ENCODE measurements around the gene MRO.

DNA sequence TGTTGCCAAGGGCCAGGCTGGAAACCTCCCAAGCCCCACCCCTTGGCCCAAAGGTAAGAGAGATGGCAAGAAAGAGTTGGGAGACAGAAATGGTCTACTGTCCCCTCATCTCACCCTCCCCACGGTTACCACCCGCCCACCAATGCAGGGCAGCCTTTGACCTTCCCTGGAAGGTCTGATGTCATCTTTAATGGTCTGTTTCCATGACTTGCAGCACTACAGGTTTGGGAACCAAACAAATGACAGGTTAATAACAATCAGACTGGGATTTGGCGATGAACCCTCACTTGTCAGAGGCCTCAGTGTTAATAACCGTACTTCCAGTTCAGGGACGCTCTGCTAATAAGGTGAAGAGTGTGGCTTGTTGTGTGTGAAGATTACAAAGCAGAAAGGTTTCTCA, 70.4 kb downstream of the MRO start:
- TF ChIP-seq, protein P1, sequence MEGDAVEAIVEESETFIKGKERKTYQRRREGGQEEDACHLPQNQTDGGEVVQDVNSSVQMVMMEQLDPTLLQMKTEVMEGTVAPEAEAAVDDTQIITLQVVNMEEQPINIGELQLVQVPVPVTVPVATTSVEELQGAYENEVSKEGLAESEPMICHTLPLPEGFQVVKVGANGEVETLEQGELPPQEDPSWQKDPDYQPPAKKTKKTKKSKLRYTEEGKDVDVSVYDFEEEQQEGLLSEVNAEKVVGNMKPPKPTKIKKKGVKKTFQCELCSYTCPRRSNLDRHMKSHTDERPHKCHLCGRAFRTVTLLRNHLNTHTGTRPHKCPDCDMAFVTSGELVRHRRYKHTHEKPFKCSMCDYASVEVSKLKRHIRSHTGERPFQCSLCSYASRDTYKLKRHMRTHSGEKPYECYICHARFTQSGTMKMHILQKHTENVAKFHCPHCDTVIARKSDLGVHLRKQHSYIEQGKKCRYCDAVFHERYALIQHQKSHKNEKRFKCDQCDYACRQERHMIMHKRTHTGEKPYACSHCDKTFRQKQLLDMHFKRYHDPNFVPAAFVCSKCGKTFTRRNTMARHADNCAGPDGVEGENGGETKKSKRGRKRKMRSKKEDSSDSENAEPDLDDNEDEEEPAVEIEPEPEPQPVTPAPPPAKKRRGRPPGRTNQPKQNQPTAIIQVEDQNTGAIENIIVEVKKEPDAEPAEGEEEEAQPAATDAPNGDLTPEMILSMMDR (IDR thresholded peaks at IDR 0.05), result no peak
- TF ChIP-seq EZH2phosphoT487 (IDR thresholded peaks at IDR 0.05; ENCODE audit: borderline replicate concordance, low read depth), result no peak
- TF ChIP-seq EP300 (IDR thresholded peaks at IDR 0.05; ENCODE audit: borderline replicate concordance in 1 of 2, low read depth in 1 of 2, low read length in 1 of 2), result no peak
- TF ChIP-seq POLR2AphosphoS5 (IDR thresholded peaks at IDR 0.05; ENCODE audit: low read depth, low read length), result no peak
- TF ChIP-seq FOXM1 (IDR thresholded peaks at IDR 0.05; ENCODE audit: low read depth), result no peak
- no peak for TF ChIP-seq GABPA (IDR thresholded peaks at IDR 0.05; ENCODE audit: low read depth)
- TF ChIP-seq, protein P2, sequence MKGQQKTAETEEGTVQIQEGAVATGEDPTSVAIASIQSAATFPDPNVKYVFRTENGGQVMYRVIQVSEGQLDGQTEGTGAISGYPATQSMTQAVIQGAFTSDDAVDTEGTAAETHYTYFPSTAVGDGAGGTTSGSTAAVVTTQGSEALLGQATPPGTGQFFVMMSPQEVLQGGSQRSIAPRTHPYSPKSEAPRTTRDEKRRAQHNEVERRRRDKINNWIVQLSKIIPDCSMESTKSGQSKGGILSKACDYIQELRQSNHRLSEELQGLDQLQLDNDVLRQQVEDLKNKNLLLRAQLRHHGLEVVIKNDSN (IDR thresholded peaks at IDR 0.05; ENCODE audit: borderline replicate concordance, low read depth), result no peak
- TF ChIP-seq, protein P3, sequence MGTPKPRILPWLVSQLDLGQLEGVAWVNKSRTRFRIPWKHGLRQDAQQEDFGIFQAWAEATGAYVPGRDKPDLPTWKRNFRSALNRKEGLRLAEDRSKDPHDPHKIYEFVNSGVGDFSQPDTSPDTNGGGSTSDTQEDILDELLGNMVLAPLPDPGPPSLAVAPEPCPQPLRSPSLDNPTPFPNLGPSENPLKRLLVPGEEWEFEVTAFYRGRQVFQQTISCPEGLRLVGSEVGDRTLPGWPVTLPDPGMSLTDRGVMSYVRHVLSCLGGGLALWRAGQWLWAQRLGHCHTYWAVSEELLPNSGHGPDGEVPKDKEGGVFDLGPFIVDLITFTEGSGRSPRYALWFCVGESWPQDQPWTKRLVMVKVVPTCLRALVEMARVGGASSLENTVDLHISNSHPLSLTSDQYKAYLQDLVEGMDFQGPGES (IDR thresholded peaks at IDR 0.05; ENCODE audit: low read depth, low read length), result no peak
- no peak for TF ChIP-seq TEAD4 (IDR thresholded peaks at IDR 0.05; ENCODE audit: borderline replicate concordance, insufficient read depth)
- TF ChIP-seq JUND (IDR thresholded peaks at IDR 0.05), result no peak
- TF ChIP-seq, protein P4, sequence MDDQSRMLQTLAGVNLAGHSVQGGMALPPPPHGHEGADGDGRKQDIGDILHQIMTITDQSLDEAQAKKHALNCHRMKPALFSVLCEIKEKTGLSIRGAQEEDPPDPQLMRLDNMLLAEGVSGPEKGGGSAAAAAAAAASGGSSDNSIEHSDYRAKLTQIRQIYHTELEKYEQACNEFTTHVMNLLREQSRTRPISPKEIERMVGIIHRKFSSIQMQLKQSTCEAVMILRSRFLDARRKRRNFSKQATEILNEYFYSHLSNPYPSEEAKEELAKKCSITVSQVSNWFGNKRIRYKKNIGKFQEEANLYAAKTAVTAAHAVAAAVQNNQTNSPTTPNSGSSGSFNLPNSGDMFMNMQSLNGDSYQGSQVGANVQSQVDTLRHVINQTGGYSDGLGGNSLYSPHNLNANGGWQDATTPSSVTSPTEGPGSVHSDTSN (IDR thresholded peaks at IDR 0.05), result no peak

Measured in SK-N-SH (cell line).